Activated CD8-positive, alpha-beta memory T cell treated with anti-CD3 and anti-CD28 coated beads, Interleukin-2, amount 50 U/mL, for 48 hours (primary cell): Measurements from ENCODE around the gene CD80.

Source experiments
- DNase-seq: peaks from one replicate; pipeline ENCODE4 v3.0.0-alpha.2; 2020

The CD80 gene

DNA sequence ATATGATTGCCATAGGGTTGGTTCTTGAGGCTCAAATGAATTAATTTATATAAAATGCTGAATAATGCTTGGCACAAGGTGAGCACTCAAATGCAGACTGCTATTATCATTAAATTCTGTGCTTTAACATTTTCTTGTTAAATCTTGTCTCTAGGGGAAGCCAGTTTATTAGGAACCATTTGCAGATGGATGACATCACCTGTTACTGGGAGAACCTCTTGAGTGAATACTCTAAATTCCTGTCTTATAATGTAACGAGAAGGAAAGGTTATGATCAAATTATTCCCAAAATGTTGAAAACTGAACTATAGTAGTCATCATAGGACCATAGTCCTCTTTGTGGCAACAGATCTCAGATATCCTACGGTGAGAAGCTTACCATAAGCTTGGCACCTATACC is 67.3 kb downstream of the CD80 start:
- DNase-seq = no peak

DNA sequence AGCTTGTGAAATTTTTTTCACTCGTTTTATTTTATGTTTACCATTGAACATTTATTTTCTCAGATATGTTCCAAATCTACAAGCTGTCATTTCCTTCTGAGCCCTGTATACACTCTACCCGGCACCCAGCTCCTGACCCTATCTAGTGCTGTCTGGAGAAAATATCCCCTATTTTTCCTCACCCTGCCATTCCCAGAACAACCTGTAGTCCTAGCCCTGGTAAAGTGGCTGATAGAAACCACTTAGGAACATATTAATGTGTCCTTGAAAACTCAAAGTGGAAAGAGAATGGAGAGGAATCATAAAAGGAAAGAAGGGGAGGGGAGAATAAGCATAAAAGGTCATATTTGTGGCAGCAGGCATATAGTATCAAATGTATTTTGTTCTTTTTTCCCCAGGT is 69.3 kb downstream of the CD80 start:
- no peak for DNase-seq

DNA sequence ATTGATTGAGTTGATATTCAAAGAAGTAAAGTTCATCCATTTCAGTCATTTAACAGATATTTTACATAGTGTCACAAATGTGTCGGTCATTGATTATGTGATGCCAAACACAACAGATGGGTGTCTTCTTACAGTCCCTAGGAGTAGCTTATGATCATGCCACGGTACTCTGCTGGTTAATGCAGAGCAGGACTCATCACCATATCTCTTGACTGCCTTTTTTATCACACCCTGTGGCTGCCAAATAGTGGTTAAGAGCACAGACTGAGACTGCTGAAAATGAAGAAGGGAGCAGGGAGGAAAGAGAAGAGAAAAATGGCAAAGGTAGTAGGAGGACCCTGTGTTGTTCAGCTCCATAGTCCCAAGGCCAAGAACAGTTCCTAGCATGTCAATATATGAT is 73.9 kb downstream of the CD80 start:
- no peak for DNase-seq

- no peak for DNase-seq
These were observed 76.3 kb downstream of the CD80 start for GRCh38 chr3:119483101-119483500.

DNA sequence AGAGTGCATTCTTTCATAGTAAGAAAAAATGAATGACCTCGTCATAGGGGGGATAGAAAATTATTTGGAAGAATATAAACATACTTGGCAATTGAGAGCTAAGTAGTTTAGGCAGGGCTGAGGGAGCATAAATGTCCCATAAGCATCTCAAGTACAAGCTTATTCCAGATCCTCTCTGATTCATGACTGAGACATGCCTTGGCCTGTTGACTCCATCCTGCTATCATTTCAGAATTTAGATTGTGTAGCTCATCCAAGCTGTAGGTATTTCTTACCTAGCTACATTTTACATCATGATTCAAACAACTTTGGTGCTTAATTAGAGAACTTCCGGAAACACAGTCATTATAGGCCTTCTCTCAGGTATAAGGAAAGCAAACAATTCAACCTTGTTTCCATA is 78.3 kb downstream of the CD80 start:
- no peak for DNase-seq
